ENCODE measurements around the gene UGT1A5.

Gene UGT1A5

GRCh38 chr2:233689501-233689900 lies 23.2 kb upstream of the UGT1A5 start:
- H3K4me2 ChIP-seq (ENCODE audit: low read depth, low read length, poor library complexity, severe bottlenecking), result no peak overlapping the region
- H3F3A ChIP-seq (ENCODE audit: insufficient read depth), result no peaks in the 10 kb centered on the region
- H2AFZ ChIP-seq (ENCODE audit: low read depth, low read length, severe bottlenecking), result no peak overlapping the region
- H3K27me3 ChIP-seq (ENCODE audit: low read length), result no peaks in the 10 kb centered on the region
- H3K4me3 ChIP-seq (ENCODE audit: insufficient read depth, low read length, poor library complexity, severe bottlenecking), result no peak overlapping the region
- H4K20me1 ChIP-seq (ENCODE audit: low read depth, low read length), result no peaks in the 10 kb centered on the region
- no peaks in the 10 kb centered on the region for H3K9me3 ChIP-seq (ENCODE audit: insufficient read depth, low read length)
- H3K36me3 ChIP-seq (ENCODE audit: low read length), result no peaks in the 10 kb centered on the region
- TF ChIP-seq CTCF (IDR thresholded peaks at IDR 0.05; ENCODE audit: insufficient read depth, low read length, poor library complexity, severe bottlenecking), result no peak
- no peak for TF ChIP-seq EZH2phosphoT487 (conservative IDR thresholded peaks at IDR 0.05; ENCODE audit: low read length)
- no peaks in the 10 kb centered on the region for H3K9me2 ChIP-seq (replicated peaks; ENCODE audit: insufficient read depth, low read length)
- H3K27ac ChIP-seq (ENCODE audit: low read depth, low read length), result no peak overlapping the region
- H3K79me2 ChIP-seq (ENCODE audit: insufficient read depth, low read length), result no peaks in the 10 kb centered on the region
- H3K9ac ChIP-seq (ENCODE audit: low read length), result no peak overlapping the region

DNA sequence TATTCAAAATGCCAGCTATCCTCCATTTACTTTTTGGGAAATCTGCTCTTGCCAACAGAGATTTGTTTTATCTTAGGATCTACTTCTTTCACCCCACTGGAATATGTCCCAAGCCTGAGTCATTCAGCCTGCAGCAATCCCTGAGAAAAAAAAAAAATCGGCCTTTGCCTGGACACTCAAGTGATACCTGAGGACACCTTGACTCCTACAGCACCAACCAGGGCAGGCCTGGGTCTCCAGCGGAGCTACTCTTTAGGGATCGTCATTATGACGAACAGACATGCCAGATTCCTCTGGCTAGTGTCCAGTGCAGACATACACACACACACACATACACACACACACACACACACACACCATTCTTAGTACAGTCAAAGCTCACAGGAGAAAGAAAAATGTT lies 22.3 kb upstream of the UGT1A5 start:
- Histone ChIP-seq H3K27ac (ENCODE audit: low read depth, low read length) (no peak overlapping the region), H3K9me2 (replicated peaks; ENCODE audit: insufficient read depth, low read length) (no peaks in the 10 kb centered on the region), H3K9me3 (ENCODE audit: insufficient read depth, low read length) (no peaks in the 10 kb centered on the region), H3K4me3 (ENCODE audit: insufficient read depth, low read length, poor library complexity, severe bottlenecking) (no peak overlapping the region), H3K79me2 (ENCODE audit: insufficient read depth, low read length) (no peaks in the 10 kb centered on the region), H3K36me3 (ENCODE audit: low read length) (no peaks in the 10 kb centered on the region), H3K4me2 (ENCODE audit: low read depth, low read length, poor library complexity, severe bottlenecking) (no peak overlapping the region), H4K20me1 (ENCODE audit: low read depth, low read length) (no peaks in the 10 kb centered on the region), H3K27me3 (ENCODE audit: low read length) (no peaks in the 10 kb centered on the region), H3F3A (ENCODE audit: insufficient read depth) (no peaks in the 10 kb centered on the region), H3K9ac (ENCODE audit: low read length) (no peak overlapping the region), H2AFZ (ENCODE audit: low read depth, low read length, severe bottlenecking) (no peak overlapping the region)
- no peak for TF ChIP-seq EZH2phosphoT487 (conservative IDR thresholded peaks at IDR 0.05; ENCODE audit: low read length)
- TF ChIP-seq CTCF (IDR thresholded peaks at IDR 0.05; ENCODE audit: insufficient read depth, low read length, poor library complexity, severe bottlenecking), result no peak

- no peak overlapping the region for H3K27ac ChIP-seq (ENCODE audit: low read depth, low read length)
- H3K9me3 ChIP-seq (ENCODE audit: insufficient read depth, low read length), result no peaks in the 10 kb centered on the region
These were observed 21.0 kb upstream of the UGT1A5 start for GRCh38 chr2:233691443-233692433.

More at GRCh38 chr2:233691443-233692433, 21.0 kb upstream of the UGT1A5 start:
- TF ChIP-seq CTCF (IDR thresholded peaks at IDR 0.05; ENCODE audit: insufficient read depth, low read length, poor library complexity, severe bottlenecking) (no peak), EZH2phosphoT487 (conservative IDR thresholded peaks at IDR 0.05; ENCODE audit: low read length) (no peak)
- Histone ChIP-seq H3K4me2 (ENCODE audit: low read depth, low read length, poor library complexity, severe bottlenecking) (no peak overlapping the region), H2AFZ (ENCODE audit: low read depth, low read length, severe bottlenecking) (no peak overlapping the region), H3K27me3 (ENCODE audit: low read length) (no peaks in the 10 kb centered on the region), H3K9ac (ENCODE audit: low read length) (no peak overlapping the region), H3K36me3 (ENCODE audit: low read length) (no peaks in the 10 kb centered on the region), H4K20me1 (ENCODE audit: low read depth, low read length) (no peaks in the 10 kb centered on the region), H3K4me3 (ENCODE audit: insufficient read depth, low read length, poor library complexity, severe bottlenecking) (no peak overlapping the region), H3F3A (ENCODE audit: insufficient read depth) (no peaks in the 10 kb centered on the region), H3K9me2 (replicated peaks; ENCODE audit: insufficient read depth, low read length) (no peaks in the 10 kb centered on the region), H3K79me2 (ENCODE audit: insufficient read depth, low read length) (no peaks in the 10 kb centered on the region)

Data from SU-DHL-6 (cell line).